Trophoblast cell (in vitro differentiated cells and primary cell): ENCODE results near the gene RNF32.

Source experiments
- DNase-seq, 2 donors: peaks; one replicate each; pipeline ENCODE4 v3.0.0-alpha.2; 2016
- H2AFZ ChIP-seq: 2 replicates; pipeline ENCODE4 v1.6.1; 2013; ENCODE audit warnings: low read length, moderate library complexity, mild to moderate bottlenecking; ENCODE audit not compliant: insufficient read depth, poor library complexity
- H2AK5ac ChIP-seq: 2 replicates; pipeline ENCODE4 v1.6.1; 2013; ENCODE audit warnings: mild to moderate bottlenecking, low read length
- H2BK120ac ChIP-seq: 2 replicates; pipeline ENCODE4 v1.6.1; 2013; ENCODE audit warnings: low read length, mild to moderate bottlenecking, moderate library complexity; ENCODE audit not compliant: insufficient read depth, poor library complexity
- H2BK12ac ChIP-seq: 2 replicates; pipeline ENCODE4 v1.6.1; 2013; ENCODE audit warnings: mild to moderate bottlenecking, low read length, moderate library complexity
- H2BK5ac ChIP-seq: 2 replicates; pipeline ENCODE4 v1.6.1; 2013; ENCODE audit warnings: low read length, low read depth, moderate library complexity, mild to moderate bottlenecking; ENCODE audit not compliant: poor library complexity
- H3K14ac ChIP-seq: 2 replicates; pipeline ENCODE4 v1.6.1; 2013; ENCODE audit warnings: mild to moderate bottlenecking, low read length
- H3K18ac ChIP-seq: 2 replicates; pipeline ENCODE4 v1.6.1; 2013; ENCODE audit warnings: mild to moderate bottlenecking, low read length
- H3K23ac ChIP-seq: 2 replicates; pipeline ENCODE4 v1.6.1; 2013; ENCODE audit warnings: low read length
- H3K27ac ChIP-seq: 2 replicates; pipeline ENCODE4 v1.5.1; 2013; ENCODE audit warnings: low read depth, mild to moderate bottlenecking, inconsistent platforms, low read length, moderate library complexity
- H3K27me3 ChIP-seq: 2 replicates; pipeline ENCODE4 v1.6.1; 2013; ENCODE audit warnings: inconsistent platforms, mild to moderate bottlenecking, low read length, moderate library complexity; ENCODE audit not compliant: insufficient read depth
- H3K36me3 ChIP-seq, 2 experiments: 1 replicate in 1 of 2; 2 replicates in 1 of 2; pipeline ENCODE4 v1.6.1; 2013; ENCODE audit warnings: low read length in 2 of 2, mild to moderate bottlenecking in 2 of 2, moderate library complexity in 1 of 2; ENCODE audit not compliant: insufficient read depth in 2 of 2, control insufficient read depth in 1 of 2
- H3K4ac ChIP-seq: 2 replicates; pipeline ENCODE4 v1.6.1; 2013; ENCODE audit warnings: low read depth, mild to moderate bottlenecking, low read length, moderate library complexity
- H3K4me1 ChIP-seq, 2 experiments: 1 replicate in 1 of 2; 2 replicates in 1 of 2; pipeline ENCODE4 v1.6.1; 2013; ENCODE audit warnings: low read length in 2 of 2, mild to moderate bottlenecking in 2 of 2, moderate library complexity in 1 of 2; ENCODE audit not compliant: insufficient read depth in 2 of 2, control insufficient read depth in 1 of 2
- H3K4me2 ChIP-seq: 2 replicates; pipeline ENCODE4 v1.6.1; 2013; ENCODE audit warnings: inconsistent platforms, mild to moderate bottlenecking, low read length, moderate library complexity
- H3K4me3 ChIP-seq: 2 replicates; pipeline ENCODE4 v1.5.1; 2013; ENCODE audit warnings: mild to moderate bottlenecking, low read depth, low read length, inconsistent platforms
- H3K79me1 ChIP-seq: one replicate; pipeline ENCODE4 v1.6.1; 2013; ENCODE audit warnings: low read length
- H3K79me2 ChIP-seq: 2 replicates; pipeline ENCODE4 v1.6.1; 2013; ENCODE audit warnings: low read length, mild to moderate bottlenecking; ENCODE audit not compliant: control insufficient read depth, insufficient read depth, poor library complexity
- H3K9ac ChIP-seq: 2 replicates; pipeline ENCODE4 v1.6.1; 2013; ENCODE audit warnings: mild to moderate bottlenecking, low read length
- H3K9me3 ChIP-seq: 2 replicates; pipeline ENCODE4 v1.6.1; 2013; ENCODE audit warnings: low read depth, mild to moderate bottlenecking, control low read depth, inconsistent platforms, low read length; ENCODE audit not compliant: insufficient read depth
- H4K12ac ChIP-seq: 2 replicates; pipeline ENCODE4 v1.6.1; 2013; ENCODE audit warnings: low read depth, mild to moderate bottlenecking, low read length, moderate library complexity
- H4K8ac ChIP-seq: 2 replicates; pipeline ENCODE4 v1.6.1; 2013; ENCODE audit warnings: low read depth, mild to moderate bottlenecking, low read length, moderate library complexity
- H4K91ac ChIP-seq: one replicate; pipeline ENCODE4 v1.6.1; 2013; ENCODE audit warnings: low read depth, mild to moderate bottlenecking, low read length, moderate library complexity
- WGBS: extraction: QIAGEN DNeasy Blood & Tissue Kit; methylation state at CpG from one replicate; pipeline ENCODE4 v1.1.7; 2013; ENCODE audit warnings: missing lambda C conversion rate; ENCODE audit not compliant: insufficient read length, insufficient coverage; ENCODE audit errors: extremely low coverage; 5-methylcytosine and 5-hydroxymethylcytosine counted together

RNF32 gene

GRCh38 chr7:156628562-156628961 lies 12.0 kb upstream of the RNF32 start:
- H3K9me3 ChIP-seq, result peaks cover 10% of the 10 kb centered on the region
- no peak overlapping the region for H3K14ac ChIP-seq
- no peak overlapping the region for H3K4me3 ChIP-seq
- no peak overlapping the region for H2AK5ac ChIP-seq
- H4K12ac ChIP-seq, result no peak overlapping the region
- no peak overlapping the region for H3K23ac ChIP-seq
- H4K8ac ChIP-seq, result no peak overlapping the region
- H3K4me2 ChIP-seq, result no peak overlapping the region
- no peak overlapping the region for H2BK120ac ChIP-seq
- H2BK5ac ChIP-seq, result no peak overlapping the region
- no peak overlapping the region for H2BK12ac ChIP-seq
- H2AFZ ChIP-seq, result no peak overlapping the region
- no peaks in the 10 kb centered on the region for H3K79me2 ChIP-seq
- H3K36me3 ChIP-seq, result no peaks in the 10 kb centered on the region
- no peaks in the 10 kb centered on the region for H3K79me1 ChIP-seq
- H3K4me1 ChIP-seq, result no peaks in the 10 kb centered on the region
- no peak overlapping the region for H4K91ac ChIP-seq
- H3K18ac ChIP-seq, result no peak overlapping the region
- no peak overlapping the region for H3K27ac ChIP-seq
- no peak overlapping the region for H3K4ac ChIP-seq
- DNase-seq, result no peak
- no peak overlapping the region for H3K9ac ChIP-seq
- no peaks in the 10 kb centered on the region for H3K27me3 ChIP-seq

- WGBS, result no CpG with 5 or more reads among the region's 2 CpGs
- Histone ChIP-seq H3K23ac (no peak overlapping the region), H3K14ac (no peak overlapping the region), H2AFZ (no peak overlapping the region), H3K79me2 (no peaks in the 10 kb centered on the region), H4K12ac (no peak overlapping the region), H3K4me1 (no peaks in the 10 kb centered on the region), H3K36me3 (no peaks in the 10 kb centered on the region), H3K27ac (no peak overlapping the region), H2BK5ac (no peak overlapping the region), H3K4me3 (no peak overlapping the region), H3K4me2 (no peak overlapping the region), H4K91ac (no peak overlapping the region), H3K9ac (no peak overlapping the region), H2AK5ac (no peak overlapping the region), H3K79me1 (no peaks in the 10 kb centered on the region), H2BK12ac (no peak overlapping the region), H3K4ac (no peak overlapping the region), H3K27me3 (no peaks in the 10 kb centered on the region), H4K8ac (no peak overlapping the region), H2BK120ac (no peak overlapping the region), H3K18ac (no peak overlapping the region), H3K9me3 (peaks cover 10% of the 10 kb centered on the region)
- no peak for DNase-seq
These were observed 10.7 kb upstream of the RNF32 start for GRCh38 chr7:156629873-156630272.

GRCh38 chr7:156634117-156634516 lies 6.5 kb upstream of the RNF32 start:
- no peak overlapping the region for H2AK5ac ChIP-seq
- WGBS, result no CpG with 5 or more reads among the region's 3 CpGs
- H3K9ac ChIP-seq, result no peak overlapping the region
- H3K36me3 ChIP-seq, result no peaks in the 10 kb centered on the region
- H4K8ac ChIP-seq, result no peak overlapping the region
- H3K79me2 ChIP-seq, result no peaks in the 10 kb centered on the region
- no peak overlapping the region for H3K18ac ChIP-seq
- no peak overlapping the region for H3K4ac ChIP-seq
- H3K14ac ChIP-seq, result no peak overlapping the region
- H3K23ac ChIP-seq, result no peak overlapping the region
- no peak overlapping the region for H4K91ac ChIP-seq
- no peak overlapping the region for H3K4me3 ChIP-seq
- H3K9me3 ChIP-seq, result peaks cover 7% of the 10 kb centered on the region
- H3K4me1 ChIP-seq, result no peaks in the 10 kb centered on the region
- peak; percentile 29 to 87 for DNase-seq
- no peak overlapping the region for H3K4me2 ChIP-seq
- H3K27me3 ChIP-seq, result no peaks in the 10 kb centered on the region
- no peak overlapping the region for H4K12ac ChIP-seq
- H3K79me1 ChIP-seq, result no peaks in the 10 kb centered on the region
- H2BK120ac ChIP-seq, result no peak overlapping the region
- no peak overlapping the region for H2BK12ac ChIP-seq
- no peak overlapping the region for H2AFZ ChIP-seq
- H2BK5ac ChIP-seq, result no peak overlapping the region
- H3K27ac ChIP-seq, result no peak overlapping the region

- no peak for DNase-seq
- Histone ChIP-seq H2AFZ (no peak overlapping the region), H3K36me3 (no peaks in the 10 kb centered on the region), H2BK5ac (no peak overlapping the region), H4K8ac (no peak overlapping the region), H3K27ac (no peak overlapping the region), H3K4me1 (peaks cover 6 to 7% of the 10 kb centered on the region in 2 experiments), H4K91ac (no peak overlapping the region), H3K79me2 (peaks cover 5% of the 10 kb centered on the region), H4K12ac (no peak overlapping the region), H3K4me2 (no peak overlapping the region), H3K14ac (no peak overlapping the region), H2BK12ac (no peak overlapping the region), H3K9ac (no peak overlapping the region), H3K9me3 (peaks cover 7% of the 10 kb centered on the region), H2BK120ac (no peak overlapping the region), H3K27me3 (no peaks in the 10 kb centered on the region), H2AK5ac (no peak overlapping the region), H3K4me3 (no peak overlapping the region), H3K18ac (no peak overlapping the region), H3K4ac (no peak overlapping the region), H3K79me1 (peaks cover 6% of the 10 kb centered on the region), H3K23ac (no peak overlapping the region)
- no CpG with 5 or more reads among the region's 7 CpGs for WGBS
These were observed 4.8 kb upstream of the RNF32 start for GRCh38 chr7:156635529-156636385.
